ENCODE data around the gene CLBA1. TPM values are rescaled to one million over a fixed set of nuclear protein-coding genes. Genes with fewer than 3 reads are reported as not detected.

The CLBA1 gene
- total RNA-seq, 1 donor from 2014 or later = 2.5 TPM

- H3K4me3 Mint-ChIP-seq = no peak overlapping the region
- intact Hi-C loops (cut with micrococcal nuclease) = no loop called here
- H3K4me1 Mint-ChIP-seq = no peaks in the 10 kb centered on the region
- DNase-seq = no peak
- no peaks in the 10 kb centered on the region for H3K36me3 Mint-ChIP-seq (ENCODE audit: low read depth)
- no peak overlapping the region for H3K27ac Mint-ChIP-seq
- no peaks in the 10 kb centered on the region for H3K9me3 Mint-ChIP-seq
- peaks cover 6% of the 10 kb centered on the region for H3K27me3 Mint-ChIP-seq
Measured at GRCh38 chr14:104953896-104954656, 31.5 kb upstream of the CLBA1 start.

DNA sequence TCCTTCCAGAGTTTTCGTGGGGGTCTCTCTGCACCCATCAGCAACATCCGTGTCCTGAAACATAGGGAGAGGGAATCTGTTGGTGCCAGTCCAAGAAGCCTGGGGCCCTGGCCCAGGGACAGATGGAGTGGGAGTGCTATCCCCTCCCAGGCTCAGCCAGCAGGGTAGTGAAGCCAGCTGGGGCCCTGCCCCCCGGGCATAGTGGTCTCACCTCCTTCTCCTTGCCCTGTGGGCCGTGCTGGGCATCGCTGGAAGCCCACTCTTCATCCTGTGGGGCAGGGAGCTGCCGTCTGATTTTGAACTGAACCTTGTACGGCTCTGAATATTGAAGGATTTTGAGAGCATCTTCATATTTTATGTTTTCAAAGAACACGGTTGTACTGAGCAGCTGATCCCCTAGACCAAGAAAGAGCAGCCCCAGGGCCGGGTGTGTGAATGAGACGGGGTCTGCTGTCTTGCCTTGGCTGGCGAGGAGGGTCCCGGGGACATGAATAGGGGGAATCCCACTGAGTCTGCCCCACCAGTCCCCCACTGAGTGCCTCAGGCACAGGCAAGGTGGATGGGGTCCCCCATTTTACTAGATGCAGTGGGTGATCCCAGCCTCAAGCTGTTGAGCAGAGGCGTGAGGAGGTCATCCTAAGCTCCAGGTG lies 30.7 kb upstream of the CLBA1 start:
- Mint-ChIP-seq H3K4me3 (no peak overlapping the region), H3K27ac (no peak overlapping the region), H3K9me3 (no peaks in the 10 kb centered on the region), H3K36me3 (ENCODE audit: low read depth) (no peaks in the 10 kb centered on the region), H3K4me1 (no peaks in the 10 kb centered on the region), H3K27me3 (peaks cover 6% of the 10 kb centered on the region)
- intact Hi-C loops (cut with micrococcal nuclease) = no loop called here
- DNase-seq = no peak

- Mint-ChIP-seq H3K27ac (no peak overlapping the region), H3K4me1 (no peaks in the 10 kb centered on the region), H3K27me3 (peaks cover 9% of the 10 kb centered on the region), H3K4me3 (no peak overlapping the region), H3K9me3 (no peaks in the 10 kb centered on the region), H3K36me3 (ENCODE audit: low read depth) (no peaks in the 10 kb centered on the region)
- no peak for DNase-seq
- intact Hi-C loops (cut with micrococcal nuclease) = no loop called here
Measured at GRCh38 chr14:104955396-104955770, 30.2 kb upstream of the CLBA1 start.

DNA sequence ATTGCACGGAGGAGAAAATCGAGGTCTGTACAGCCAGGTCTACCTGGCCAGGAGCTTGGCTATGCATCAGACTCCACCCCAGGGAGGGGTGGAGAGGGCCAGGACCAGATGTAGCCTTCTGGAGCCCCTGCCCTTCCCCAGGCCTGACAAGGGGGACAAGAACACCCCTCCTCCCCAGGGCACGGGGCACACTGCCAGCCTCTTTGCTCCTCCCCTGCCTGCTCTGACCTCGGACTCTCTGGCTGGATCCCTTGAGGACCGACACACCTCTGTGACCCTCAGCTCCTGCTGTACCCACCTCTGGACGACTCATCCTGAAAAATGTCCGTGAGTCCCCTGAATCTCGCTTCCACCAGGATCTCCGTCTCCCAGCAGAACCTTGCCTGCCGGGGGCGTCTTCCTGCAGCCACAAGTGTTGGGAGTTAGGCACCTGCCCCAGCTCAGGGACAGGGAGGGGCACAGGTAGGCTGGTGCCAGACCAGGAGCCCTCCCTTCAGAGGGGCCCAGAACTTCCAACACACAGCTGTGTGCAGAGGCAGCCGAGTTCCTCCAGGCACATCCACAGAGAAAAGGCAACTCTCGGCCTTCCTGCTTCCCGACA lies 29.2 kb upstream of the CLBA1 start:
- H3K27me3 Mint-ChIP-seq = peaks cover 12% of the 10 kb centered on the region
- no peaks in the 10 kb centered on the region for H3K36me3 Mint-ChIP-seq (ENCODE audit: low read depth)
- no peak for DNase-seq
- intact Hi-C loops (cut with micrococcal nuclease) = no loop called here
- H3K4me3 Mint-ChIP-seq = no peak overlapping the region
- H3K9me3 Mint-ChIP-seq = no peaks in the 10 kb centered on the region
- no peak overlapping the region for H3K27ac Mint-ChIP-seq
- no peaks in the 10 kb centered on the region for H3K4me1 Mint-ChIP-seq

- Mint-ChIP-seq H3K4me1 (no peaks in the 10 kb centered on the region), H3K36me3 (ENCODE audit: low read depth) (no peaks in the 10 kb centered on the region), H3K27me3 (peaks cover 12% of the 10 kb centered on the region), H3K9me3 (no peaks in the 10 kb centered on the region), H3K4me3 (no peak overlapping the region), H3K27ac (no peak overlapping the region)
- DNase-seq = no peak
- intact Hi-C loops (cut with micrococcal nuclease) = no loop called here
Measured at GRCh38 chr14:104957146-104958113, 28.2 kb upstream of the CLBA1 start.

DNA sequence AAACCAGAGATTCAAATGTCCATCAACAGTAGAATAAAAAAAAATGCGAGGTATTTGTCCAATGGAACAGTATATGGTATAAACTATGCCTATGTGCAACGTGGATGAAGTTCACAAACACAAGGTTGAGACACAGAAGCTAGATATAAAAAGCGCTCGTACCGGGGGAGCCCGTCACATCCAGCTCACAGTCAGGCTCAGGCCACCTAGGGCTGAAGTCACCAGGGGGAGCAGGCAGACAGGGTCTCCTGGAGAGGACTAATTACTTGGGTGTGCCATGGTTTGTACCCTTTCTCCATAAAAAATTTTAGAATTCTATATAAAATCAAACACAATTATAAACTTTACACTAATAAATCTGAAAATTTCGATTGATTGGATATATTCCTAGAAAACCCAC lies 21.0 kb upstream of the CLBA1 start:
- intact Hi-C loops (cut with micrococcal nuclease) = no loop called here
- Mint-ChIP-seq H3K4me1 (no peaks in the 10 kb centered on the region), H3K27me3 (peaks cover 23% of the 10 kb centered on the region), H3K36me3 (ENCODE audit: low read depth) (no peaks in the 10 kb centered on the region), H3K9me3 (no peaks in the 10 kb centered on the region), H3K27ac (no peak overlapping the region), H3K4me3 (no peak overlapping the region)
- no peak for DNase-seq

DNA sequence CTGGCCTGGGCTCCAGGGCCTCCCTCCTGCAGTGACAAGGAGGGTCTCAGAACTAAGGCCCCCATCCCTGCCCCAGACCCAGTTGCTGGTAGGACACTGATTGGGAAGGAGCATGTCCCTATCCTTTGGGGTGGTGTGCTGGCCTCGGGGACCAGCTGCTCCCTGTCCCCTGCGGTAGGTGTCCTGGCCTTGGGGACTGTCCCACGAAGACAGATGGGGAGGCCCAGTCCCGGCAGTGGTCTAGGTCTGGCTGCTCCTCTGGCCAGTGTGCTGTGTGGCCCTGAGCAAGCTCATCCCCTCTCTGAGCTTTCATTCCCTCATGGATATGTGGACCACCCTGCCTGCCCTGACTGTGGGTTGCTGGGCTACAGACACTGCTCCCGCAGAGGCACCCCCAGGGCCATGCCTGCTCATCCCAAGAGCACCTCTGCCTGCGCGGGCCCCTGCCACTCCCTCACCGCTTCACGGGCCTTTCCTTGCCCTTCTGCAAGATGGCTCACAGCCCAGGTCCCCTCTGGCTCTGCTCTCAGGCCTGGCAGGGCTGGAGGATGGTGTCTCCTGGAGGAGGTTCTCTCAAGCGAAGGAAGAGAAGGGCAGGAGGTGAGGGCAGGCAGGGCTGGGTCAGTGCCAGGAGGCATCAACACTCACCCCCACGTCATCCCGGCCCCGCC lies 19.9 kb upstream of the CLBA1 start:
- H3K9me3 Mint-ChIP-seq = no peaks in the 10 kb centered on the region
- no peaks in the 10 kb centered on the region for H3K36me3 Mint-ChIP-seq (ENCODE audit: low read depth)
- peaks cover 17% of the 10 kb centered on the region for H3K27me3 Mint-ChIP-seq
- no peak for DNase-seq
- H3K4me3 Mint-ChIP-seq = no peak overlapping the region
- intact Hi-C loops (cut with micrococcal nuclease) = no loop called here
- H3K27ac Mint-ChIP-seq = no peak overlapping the region
- no peaks in the 10 kb centered on the region for H3K4me1 Mint-ChIP-seq

- DNase-seq = no peak
- no peaks in the 10 kb centered on the region for H3K36me3 Mint-ChIP-seq (ENCODE audit: low read depth)
- peaks cover 17% of the 10 kb centered on the region for H3K27me3 Mint-ChIP-seq
- H3K27ac Mint-ChIP-seq = no peak overlapping the region
- intact Hi-C loops (cut with micrococcal nuclease) = no loop called here
- H3K4me3 Mint-ChIP-seq = no peak overlapping the region
- no peaks in the 10 kb centered on the region for H3K4me1 Mint-ChIP-seq
- no peaks in the 10 kb centered on the region for H3K9me3 Mint-ChIP-seq
Measured at GRCh38 chr14:104966261-104966865, 19.2 kb upstream of the CLBA1 start.

- Mint-ChIP-seq H3K4me1 (no peaks in the 10 kb centered on the region), H3K27me3 (peaks cover 17% of the 10 kb centered on the region), H3K4me3 (no peak overlapping the region), H3K27ac (no peak overlapping the region), H3K36me3 (ENCODE audit: low read depth) (no peaks in the 10 kb centered on the region), H3K9me3 (no peaks in the 10 kb centered on the region)
- no peak for DNase-seq
- intact Hi-C loops (cut with micrococcal nuclease) = no loop called here
Measured at GRCh38 chr14:104966981-104967385, 18.6 kb upstream of the CLBA1 start.

GRCh38 chr14:104967386-104968152 lies 18.0 kb upstream of the CLBA1 start:
- Mint-ChIP-seq H3K9me3 (no peaks in the 10 kb centered on the region), H3K4me3 (no peak overlapping the region), H3K36me3 (ENCODE audit: low read depth) (no peaks in the 10 kb centered on the region), H3K27ac (no peak overlapping the region), H3K4me1 (no peaks in the 10 kb centered on the region), H3K27me3 (peaks cover 17% of the 10 kb centered on the region)
- DNase-seq = no peak
- intact Hi-C loops (cut with micrococcal nuclease) = no loop called here

GRCh38 chr14:104968153-104968527 lies 17.4 kb upstream of the CLBA1 start:
- no peak for DNase-seq
- no peaks in the 10 kb centered on the region for H3K4me1 Mint-ChIP-seq
- intact Hi-C loops (cut with micrococcal nuclease) = no loop called here
- H3K36me3 Mint-ChIP-seq (ENCODE audit: low read depth) = no peaks in the 10 kb centered on the region
- no peaks in the 10 kb centered on the region for H3K9me3 Mint-ChIP-seq
- no peak overlapping the region for H3K4me3 Mint-ChIP-seq
- H3K27me3 Mint-ChIP-seq = peaks cover 15% of the 10 kb centered on the region
- H3K27ac Mint-ChIP-seq = no peak overlapping the region

DNA sequence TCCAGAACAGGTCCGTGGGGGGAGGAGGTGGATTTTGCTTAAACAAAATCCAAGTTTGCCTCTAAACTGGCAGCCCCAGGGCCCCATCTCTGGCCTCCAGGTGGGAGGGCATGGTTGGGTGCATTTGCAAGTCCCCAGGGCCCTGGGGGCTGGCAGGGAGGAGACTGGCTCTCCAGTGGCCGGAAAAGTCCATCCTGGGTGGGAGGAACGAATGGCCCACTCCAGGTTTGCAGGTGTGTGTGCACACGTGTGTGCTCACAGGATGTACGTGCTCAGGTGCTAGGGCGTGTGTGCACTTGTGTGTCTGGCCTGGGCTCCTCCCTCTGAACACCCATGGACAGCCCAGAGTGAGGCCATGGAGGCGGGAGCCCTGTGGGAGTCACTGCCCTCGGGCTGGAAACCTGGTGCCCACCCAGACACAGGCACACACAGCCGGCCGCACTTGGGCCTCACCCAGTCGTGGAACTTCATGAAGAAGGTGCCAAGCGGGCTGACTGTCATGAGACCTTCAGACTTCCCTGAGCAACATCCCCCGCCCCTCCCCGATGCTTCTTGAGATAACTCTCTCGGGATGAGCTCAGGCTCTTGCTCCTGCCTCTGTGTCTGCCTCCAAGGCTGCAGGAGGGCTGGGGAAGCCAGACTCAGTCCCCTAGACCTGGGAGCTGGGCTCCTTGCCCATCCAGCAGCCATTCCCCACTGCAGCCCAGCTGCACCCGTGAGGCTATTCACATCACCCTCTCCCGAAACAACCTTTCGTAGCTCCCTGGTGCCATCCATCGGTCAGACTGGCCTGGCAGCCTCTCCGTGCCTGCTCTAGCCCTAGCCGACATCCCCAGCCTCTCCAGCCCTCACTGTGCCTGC lies 16.8 kb upstream of the CLBA1 start:
- Mint-ChIP-seq H3K27ac (no peak overlapping the region), H3K36me3 (ENCODE audit: low read depth) (no peaks in the 10 kb centered on the region), H3K9me3 (no peaks in the 10 kb centered on the region), H3K27me3 (peaks cover 15% of the 10 kb centered on the region), H3K4me3 (no peak overlapping the region), H3K4me1 (no peaks in the 10 kb centered on the region)
- DNase-seq = no peak
- intact Hi-C loops (cut with micrococcal nuclease) = no loop called here

Measured in activated CD4-positive, alpha-beta T cell treated with anti-CD3 and anti-CD28 coated beads, Interleukin-2, amount 10 ng/mL, durations not matched to agents 24 days and 14 days (primary cell).